Lower leg skin (tissue), 3 donors: ENCODE results near the gene RHCG.

Source experiments
- POLR2A ChIP-seq, 2 donors: fragments of 450-650 bp; IDR thresholded peaks; one replicate each; pipeline ENCODE4 v1.6.1; 2016 to 2017; ENCODE audit warnings: antibody characterized with exemption in 2 of 2, mild to moderate bottlenecking in 1 of 2, moderate library complexity in 1 of 2
- TF ChIP-seq, protein P1 (sequence below), 3 donors: fragments of 450-650 bp; IDR thresholded peaks; one replicate each; pipeline ENCODE4 v1.5.1; 2016; ENCODE audit warnings: antibody characterized with exemption in 3 of 3, mild to moderate bottlenecking in 3 of 3, moderate library complexity in 2 of 3

DNA sequence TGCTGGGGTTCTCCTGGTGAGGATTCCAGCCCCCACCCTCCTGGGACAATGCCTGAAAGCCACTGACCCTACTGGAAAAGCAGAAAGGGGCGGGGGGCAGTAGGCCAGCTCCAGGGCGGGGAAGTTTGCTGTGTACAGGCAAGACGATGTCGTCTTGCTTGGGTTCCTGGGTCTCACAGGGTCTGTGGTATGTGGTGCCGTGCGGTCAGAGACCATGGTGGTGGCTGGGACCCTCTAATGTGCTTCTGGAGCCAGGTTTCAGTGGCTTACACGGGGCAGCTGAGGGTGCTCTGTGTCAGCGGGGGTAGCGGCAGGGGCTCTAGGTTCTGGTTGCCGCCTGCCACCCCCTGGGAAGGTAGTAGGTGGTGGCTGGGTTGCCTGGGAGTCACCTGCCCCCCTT is 54.2 kb downstream of the RHCG start:
- TF ChIP-seq POLR2A (IDR thresholded peaks at IDR 0.05) = no peak
- TF ChIP-seq, protein P1, sequence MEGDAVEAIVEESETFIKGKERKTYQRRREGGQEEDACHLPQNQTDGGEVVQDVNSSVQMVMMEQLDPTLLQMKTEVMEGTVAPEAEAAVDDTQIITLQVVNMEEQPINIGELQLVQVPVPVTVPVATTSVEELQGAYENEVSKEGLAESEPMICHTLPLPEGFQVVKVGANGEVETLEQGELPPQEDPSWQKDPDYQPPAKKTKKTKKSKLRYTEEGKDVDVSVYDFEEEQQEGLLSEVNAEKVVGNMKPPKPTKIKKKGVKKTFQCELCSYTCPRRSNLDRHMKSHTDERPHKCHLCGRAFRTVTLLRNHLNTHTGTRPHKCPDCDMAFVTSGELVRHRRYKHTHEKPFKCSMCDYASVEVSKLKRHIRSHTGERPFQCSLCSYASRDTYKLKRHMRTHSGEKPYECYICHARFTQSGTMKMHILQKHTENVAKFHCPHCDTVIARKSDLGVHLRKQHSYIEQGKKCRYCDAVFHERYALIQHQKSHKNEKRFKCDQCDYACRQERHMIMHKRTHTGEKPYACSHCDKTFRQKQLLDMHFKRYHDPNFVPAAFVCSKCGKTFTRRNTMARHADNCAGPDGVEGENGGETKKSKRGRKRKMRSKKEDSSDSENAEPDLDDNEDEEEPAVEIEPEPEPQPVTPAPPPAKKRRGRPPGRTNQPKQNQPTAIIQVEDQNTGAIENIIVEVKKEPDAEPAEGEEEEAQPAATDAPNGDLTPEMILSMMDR (IDR thresholded peaks at IDR 0.05) = no peak
